Heart left ventricle (tissue), 13 donors: ENCODE data around the gene RELB.
"Not testable (repeated sequence)": the region's sequence is repeated elsewhere in the genome, so short reads cannot be mapped to it uniquely, and the experiment has no call there.

ENCODE experiments used
- CTCF ChIP-seq, 12 donors: fragments of 200-600 bp; sonication (generic) in 4 of 12; IDR thresholded peaks; one replicate each; pipeline versions ENCODE4 v1.5.0 to v1.8.0; 2018 to 2022; ENCODE audit warnings: antibody characterized with exemption in 12 of 12, mild to moderate bottlenecking in 5 of 12
- POLR2A ChIP-seq, 2 donors: fragments of 450-650 bp; IDR thresholded peaks; one replicate each; pipeline ENCODE4 v1.6.1; 2017; ENCODE audit warnings: antibody characterized with exemption in 2 of 2, mild to moderate bottlenecking in 2 of 2, moderate library complexity in 2 of 2
- donor health status: ischemic (EF 13 %, LVEDD 7.1; RV severe dilation, severe dysfunction).
- donor health status: DM: no; HTN: yes; CAD: no.
- donor health status: DM: no; HTN: no; CAD: no.
- donor health status: ischemic (EF 25% LVEDD 6.9; RV normal size, moderate dysfunction).
- donor health status: ischemic (EF 25% LVEDD 5.7; RV mildly dilated, moderate dysfunction).
- donor health status: ischemic (EF 35%, LVEDD 5.7; RV mildly dilated, moderate dysfunction).
- donor health status: nonischemic (EF 11% LVEDD 7.7; RV severe dilation, severe dysfunction).
- donor health status: DM: yes; HTN: yes; CAD: no.
- donor health status: PGD.
- donor health status: ischemic (EF 29% LVEDD 5.4; RV normal size, mild dysfunction).
- donor health status: nonischemic (EF 23%, LVEDD 6.1; RV moderate dilation, normal function).

GRCh38 chr19:44971451-44971850 lies 29.8 kb upstream of the RELB start:
- TF ChIP-seq CTCF, POLR2A (IDR thresholded peaks at IDR 0.05): not testable (repeated sequence)
